Panc1 (cell line): ENCODE data around the gene FUNDC2. TPM values are rescaled to one million over a fixed set of nuclear protein-coding genes. Genes with fewer than 3 reads are reported as not detected.

Experiments
- ATAC-seq: fragments of 200-7000 bp; cut with Tn5 transposase; 2 replicates; pipeline ENCODE4 v1.9.1; 2020; ENCODE audit warnings: mild to moderate bottlenecking, moderate library complexity
- BruUV-seq: library from RNA; stranded (reverse); fragments of 400-500 nt; replicated peaks from 2 replicates; lab custom pipeline; 2021; lab: Mats Ljungman, UMichigan
- CTCF ChIA-PET: fragments of 300-600 bp; sonication (Branson Sonifier 250); formaldehyde crosslinking; loops from one replicate; lab custom pipeline; 2022; ENCODE audit warnings: antibody characterized with exemption; lab: Charles Lee
- POLR2A ChIA-PET: fragments of 300-600 bp; sonication (Branson Sonifier 250); formaldehyde crosslinking; loops from one replicate; lab custom pipeline; 2022; ENCODE audit warnings: antibody characterized with exemption; lab: Charles Lee
- DNase-seq: peaks from one replicate; pipeline ENCODE4 v3.0.0-alpha.2; 2010; ENCODE audit warnings: low read depth, low spot score
- H3K27ac ChIP-seq: 2 replicates; pipeline ENCODE4 v1.5.1; 2011; ENCODE audit warnings: mild to moderate bottlenecking, low read length, inconsistent platforms
- H3K27me3 ChIP-seq: fragments of 200-500 bp; sonication (Bioruptor generic); 2 replicates; pipeline ENCODE4 v1.6.0; 2014; ENCODE audit warnings: low read length, inconsistent platforms; ENCODE audit not compliant: control insufficient read depth, insufficient read depth
- H3K36me3 ChIP-seq: fragments of 200-500 bp; sonication (Bioruptor generic); 2 replicates; pipeline ENCODE4 v1.5.1; 2014; ENCODE audit warnings: inconsistent platforms, mild to moderate bottlenecking, low read length, moderate library complexity; ENCODE audit not compliant: control insufficient read depth, insufficient read depth
- H3K4me1 ChIP-seq: 2 replicates; pipeline ENCODE4 v1.5.1; 2011; ENCODE audit warnings: inconsistent platforms, mild to moderate bottlenecking, low read length, moderate library complexity; ENCODE audit not compliant: control insufficient read depth, insufficient read depth
- H3K4me3 ChIP-seq, 2 experiments: 2 replicates each; pipeline ENCODE4 v1.5.1; 2011 to 2012; ENCODE audit warnings: low read depth in 2 of 2, low read length in 2 of 2, mild to moderate bottlenecking in 2 of 2, inconsistent platforms in 1 of 2, moderate library complexity in 1 of 2
- H3K9me3 ChIP-seq: fragments of 200-500 bp; sonication (Bioruptor generic); 2 replicates; pipeline ENCODE4 v1.5.1; 2014; ENCODE audit warnings: low read depth, mild to moderate bottlenecking, inconsistent platforms, low read length, moderate library complexity; ENCODE audit not compliant: control insufficient read depth, insufficient read depth
- CTCF ChIP-seq: fragments of 450-650 bp; IDR thresholded peaks from 2 replicates; pipeline ENCODE4 v1.5.1; 2017; ENCODE audit warnings: mild to moderate bottlenecking
- POLR2AphosphoS5 ChIP-seq: IDR thresholded peaks from 2 replicates; pipeline ENCODE4 v1.6.1; 2012; ENCODE audit warnings: mild to moderate bottlenecking, low read depth, low read length, moderate library complexity
- REST ChIP-seq, 2 experiments: IDR thresholded peaks; 2 replicates each; pipeline ENCODE4 v1.6.1; 2011 to 2012; ENCODE audit warnings: low read depth in 2 of 2, control low read depth in 1 of 2, low read length in 1 of 2, mild to moderate bottlenecking in 1 of 2, moderate library complexity in 1 of 2; ENCODE audit not compliant: insufficient read depth in 1 of 2
- SIN3A ChIP-seq: IDR thresholded peaks from 2 replicates; pipeline ENCODE4 v1.6.1; 2012; ENCODE audit warnings: low read depth, mild to moderate bottlenecking, low read length, moderate library complexity, borderline replicate concordance; ENCODE audit not compliant: insufficient read depth
- in situ Hi-C: cut with HindIII; loops from 2 replicates; pipeline ENCODE4 v1.10.0; 2016; ENCODE audit warnings: low sequenced_read_pairs, low pct_unique_long_range_greater_than_20kb
- intact Hi-C: fragments of 100-400 bp; cut with micrococcal nuclease; formaldehyde crosslinking; loops from one replicate; pipeline ENCODE4 v1.10.0; 2022; ENCODE audit not compliant: unreplicated experiment
- total RNA-seq: library from RNA; stranded (reverse); gene quantifications from one replicate; pipeline ENCODE4 v1.2.1, GENCODE V29; 2021; ENCODE audit not compliant: unreplicated experiment

The FUNDC2 gene
- total RNA-seq, 1 experiment from 2014 or later = 68.8 TPM

DNA sequence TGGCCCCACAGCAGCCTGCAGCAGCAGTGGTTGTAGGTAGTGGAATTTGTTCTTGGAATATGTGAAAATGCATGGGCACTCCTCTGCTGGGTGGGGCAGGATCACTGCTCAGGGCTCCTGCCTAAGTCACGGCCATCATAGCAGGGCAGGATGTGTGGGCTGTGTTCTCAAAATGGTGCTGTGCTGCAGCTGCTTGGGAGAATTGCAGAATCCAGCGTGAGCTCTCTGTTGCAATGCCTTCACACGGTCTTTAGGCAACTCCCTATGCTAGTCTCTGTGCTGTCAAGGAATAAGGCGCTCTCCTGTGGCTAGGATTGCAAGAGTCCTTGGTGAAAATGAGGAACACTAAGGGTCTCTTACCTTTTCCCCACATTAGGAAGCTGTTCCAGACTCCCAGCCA is 47.0 kb upstream of the FUNDC2 start:
- H3K4me1 ChIP-seq = peaks cover 4% of the 10 kb centered on the region; the same call in 1 of the 2 replicates
- intact Hi-C loops (loop anchor here (2.0 to 10.0 kb wide), 3 partner anchors 61 to 235 kb away; partner anchors contain the start of gene VBP1), in situ Hi-C loops (no loop called here)
- TF ChIP-seq POLR2AphosphoS5 (no peak), REST (IDR thresholded peaks at IDR 0.05; ENCODE audit: insufficient read depth in 1 of 2, low read depth in 2 of 2, low read length in 1 of 2) (no peak)
- H3K27ac ChIP-seq = no peak overlapping the region
- CTCF ChIA-PET = interaction anchor here (0.6 to 1.0 kb wide), 2 partner anchors 62 to 89 kb away, joined by 4 to 7 read pairs; no protein-coding TSS in a partner anchor
- H3K4me3 ChIP-seq = no peak overlapping the region
- POLR2A ChIA-PET = no interaction called here
- no peaks in the 10 kb centered on the region for H3K9me3 ChIP-seq
- no peak for ATAC-seq
- no peaks in the 10 kb centered on the region for H3K36me3 ChIP-seq
- no peak for DNase-seq
- BruUV-seq = no TSS peak
- H3K27me3 ChIP-seq = no peaks in the 10 kb centered on the region

DNA sequence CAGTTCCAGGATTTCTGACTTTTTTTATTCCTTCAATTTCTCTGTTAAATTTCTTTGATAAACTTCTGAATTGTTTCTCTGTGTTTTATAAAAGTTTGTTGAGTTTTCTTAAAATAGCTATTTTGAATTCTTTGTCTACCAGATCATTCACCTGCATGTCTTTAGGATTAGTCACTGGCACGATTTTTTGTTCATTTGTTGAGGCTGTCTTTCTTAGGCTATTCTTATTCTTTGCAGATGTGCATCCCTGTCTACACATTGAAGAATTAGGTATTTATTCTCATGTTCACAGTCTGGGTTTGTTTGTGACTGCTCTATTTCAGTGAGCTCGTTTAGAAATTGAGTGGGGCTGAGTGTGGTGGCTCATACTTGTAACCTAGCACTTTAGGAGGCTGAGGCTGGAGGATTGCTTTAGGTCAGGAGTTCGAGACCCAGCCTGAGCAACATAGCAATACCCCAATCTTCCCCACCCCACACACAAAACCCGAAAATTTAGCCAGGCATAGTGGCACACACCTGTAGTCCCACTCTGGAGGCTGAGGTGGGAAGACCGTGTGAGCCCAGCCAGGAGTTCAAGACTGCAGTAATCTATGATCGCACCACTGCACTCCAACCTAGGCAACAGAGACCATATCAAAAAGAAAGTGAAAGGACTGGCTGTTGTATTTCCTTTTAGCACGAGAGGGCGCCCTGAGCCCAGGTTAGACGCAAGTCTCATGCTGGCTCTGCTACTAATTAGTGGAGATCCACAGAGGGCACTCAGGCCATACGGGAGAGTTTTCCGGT is 46.1 kb upstream of the FUNDC2 start:
- H3K27me3 ChIP-seq = no peaks in the 10 kb centered on the region
- intact Hi-C loops = loop anchor here (2.0 to 10.0 kb wide), 3 partner anchors 62 to 234 kb away; partner anchors contain the start of gene VBP1
- in situ Hi-C loops = no loop called here
- BruUV-seq = no TSS peak
- ChIA-PET POLR2A (no interaction called here), CTCF (interaction anchor here (0.6 kb wide), 1 partner anchor 88 kb away, joined by 4 read pairs; no protein-coding TSS in a partner anchor)
- peak overlapping the region; percentile 77 for H3K27ac ChIP-seq
- no peaks in the 10 kb centered on the region for H3K9me3 ChIP-seq
- no peak for TF ChIP-seq SIN3A
- TF ChIP-seq CTCF = peak; percentile 86
- peak; percentile 58 for DNase-seq
- no peaks in the 10 kb centered on the region for H3K36me3 ChIP-seq
- H3K4me1 ChIP-seq = peaks cover 4% of the 10 kb centered on the region; the same call in 1 of the 2 replicates
- ATAC-seq = peak; percentile 97
- peak overlapping the region; percentile 36 to 67 for H3K4me3 ChIP-seq

- in situ Hi-C loops (no loop called here), intact Hi-C loops (loop anchor here (2.0 to 10.0 kb wide), 3 partner anchors 62 to 234 kb away; partner anchors contain the start of gene VBP1)
- Histone ChIP-seq H3K36me3 (no peaks in the 10 kb centered on the region), H3K27ac (peak overlapping the region; percentile 31; the same call in 1 of the 2 replicates), H3K4me1 (peaks cover 4% of the 10 kb centered on the region; the same call in 1 of the 2 replicates), H3K27me3 (no peaks in the 10 kb centered on the region), H3K4me3 (peak overlapping the region; percentile 36 to 67), H3K9me3 (no peaks in the 10 kb centered on the region)
- POLR2A ChIA-PET = no interaction called here
- BruUV-seq = no TSS peak
- CTCF ChIA-PET = no interaction called here
- no peak for DNase-seq
- TF ChIP-seq CTCF = peak; percentile 55
- TF ChIP-seq REST (IDR thresholded peaks at IDR 0.05; ENCODE audit: insufficient read depth in 1 of 2, low read depth in 2 of 2, low read length in 1 of 2) = no peak
- ATAC-seq = peak; percentile 56
These were observed 45.6 kb upstream of the FUNDC2 start for GRCh38 chrX:154981116-154981411.
